B cell (primary cell): Measurements from ENCODE around the gene AGBL3. TPM values are rescaled to one million over a fixed set of nuclear protein-coding genes. Genes with fewer than 3 reads are reported as not detected.
A peak's percentile ranks its signal among the peaks of the same experiment; 100 is the strongest.

Experiments
- ATAC-seq: fragments of 200-7000 bp; cut with Tn5 transposase; one replicate; pipeline ENCODE4 v1.10.0; 2021; ENCODE audit warnings: low read depth, mild to moderate bottlenecking, moderate number of reproducible peaks, moderate library complexity
- CTCF ChIA-PET: fragments of 350-600 bp; sonication (Branson Sonifier 250); formaldehyde crosslinking; loops from one replicate; lab custom pipeline; 2021; ENCODE audit warnings: antibody characterized with exemption, inconsistent platforms; lab: Charles Lee
- POLR2A ChIA-PET: fragments of 350-600 bp; sonication (Branson Sonifier 250); formaldehyde crosslinking; loops from one replicate; lab custom pipeline; 2021; ENCODE audit warnings: antibody characterized with exemption; lab: Charles Lee
- DNase-seq: peaks from one replicate; pipeline ENCODE4 v3.0.0; 2013
- H2AFZ ChIP-seq: 2 replicates; pipeline ENCODE4 v1.6.1; 2012; ENCODE audit warnings: mild to moderate bottlenecking, low read depth, low read length; ENCODE audit not compliant: insufficient read depth, poor library complexity, severe bottlenecking
- H3K27ac ChIP-seq, 2 donors: 1 replicate in 1 of 2; 2 replicates in 1 of 2; pipeline ENCODE4 v1.5.1; 2012 to 2013; ENCODE audit warnings: low read length in 2 of 2, mild to moderate bottlenecking in 2 of 2, moderate library complexity in 1 of 2
- H3K27me3 ChIP-seq, 4 experiments: fragments of 200-600 bp in 1 of 4; sonication (generic) in 1 of 4; replicated peaks in 1 of 4; 1 replicate in 2 of 4; 2 replicates in 2 of 4; pipeline versions ENCODE4 v1.6.1 to v1.7.0; 2013 to 2016; ENCODE audit warnings: low read length in 3 of 4, mild to moderate bottlenecking in 2 of 4, mixed read lengths in 1 of 4, moderate library complexity in 1 of 4; ENCODE audit not compliant: insufficient read depth in 4 of 4, control insufficient read depth in 3 of 4; ENCODE audit errors: control extremely low read depth in 1 of 4
- H3K36me3 ChIP-seq, 2 experiments: replicated peaks in 1 of 2; 1 replicate in 1 of 2; 2 replicates in 1 of 2; pipeline versions ENCODE4 v1.6.1 to v1.7.1; 2013; ENCODE audit warnings: low read length in 1 of 2; ENCODE audit not compliant: insufficient read depth in 2 of 2, control insufficient read depth in 1 of 2; ENCODE audit errors: control extremely low read depth in 1 of 2, extremely low read depth in 1 of 2
- H3K4me1 ChIP-seq, 2 donors: fragments of 200-600 bp in 1 of 2; sonication (generic) in 1 of 2; 1 replicate in 1 of 2; 2 replicates in 1 of 2; pipeline versions ENCODE4 v1.5.1 to v1.6.1; 2013 to 2017; ENCODE audit warnings: low read length in 2 of 2; ENCODE audit not compliant: control insufficient read depth in 2 of 2, insufficient read depth in 2 of 2
- H3K4me2 ChIP-seq: replicated peaks from 2 replicates; pipeline ENCODE3; 2012; ENCODE audit warnings: mild to moderate bottlenecking, low read depth, low read length; ENCODE audit not compliant: poor library complexity, severe bottlenecking
- H3K4me3 ChIP-seq, 5 experiments: fragments of 200-600 bp in 1 of 5; sonication (generic) in 1 of 5; 1 replicate in 3 of 5; 2 replicates in 2 of 5; pipeline versions ENCODE4 v1.5.1 to v1.7.0; 2011 to 2016; ENCODE audit warnings: low read length in 4 of 5, mild to moderate bottlenecking in 4 of 5, low read depth in 2 of 5, control low read depth in 1 of 5, moderate library complexity in 1 of 5; ENCODE audit not compliant: insufficient read depth in 1 of 5; ENCODE audit errors: control extremely low read depth in 1 of 5, extremely low read depth in 1 of 5
- H3K79me2 ChIP-seq: fragments of 200-600 bp; sonication (generic); one replicate; pipeline ENCODE4 v1.6.0; 2016; ENCODE audit warnings: low read length; ENCODE audit not compliant: control insufficient read depth, insufficient read depth
- H3K9ac ChIP-seq: fragments of 200-600 bp; sonication (generic); 2 replicates; pipeline ENCODE4 v1.6.1; 2017; ENCODE audit warnings: mild to moderate bottlenecking, low read length, moderate library complexity
- H3K9me3 ChIP-seq, 3 donors: one replicate each; pipeline versions ENCODE4 v1.6.1 to v1.7.1; 2013; ENCODE audit warnings: low read length in 2 of 3; ENCODE audit not compliant: control insufficient read depth in 2 of 3, insufficient read depth in 1 of 3; ENCODE audit errors: control extremely low read depth in 1 of 3
- H4K20me1 ChIP-seq: 2 replicates; pipeline ENCODE4 v1.6.0; 2012; ENCODE audit warnings: mild to moderate bottlenecking, low read length; ENCODE audit not compliant: insufficient read depth, control insufficient read depth, poor library complexity, severe bottlenecking
- H3K27ac Mint-ChIP-seq: one replicate; pipeline ENCODE4 v1.8.0; 2021; ENCODE audit warnings: mixed read lengths
- H3K27me3 Mint-ChIP-seq: one replicate; pipeline ENCODE4 v1.8.0; 2021; ENCODE audit warnings: mixed read lengths
- H3K4me1 Mint-ChIP-seq: one replicate; pipeline ENCODE4 v1.8.0; 2021; ENCODE audit warnings: mixed read lengths
- H3K4me3 Mint-ChIP-seq: one replicate; pipeline ENCODE4 v1.8.0; 2021; ENCODE audit warnings: mixed read lengths
- H3K9me3 Mint-ChIP-seq: one replicate; pipeline ENCODE4 v1.8.0; 2022; ENCODE audit warnings: mixed read lengths; ENCODE audit not compliant: insufficient read depth
- CTCF ChIP-seq: fragments of 200-600 bp; IDR thresholded peaks from one replicate; pipeline ENCODE4 v1.8.0; 2022; ENCODE audit warnings: antibody characterized with exemption, mild to moderate bottlenecking
- EZH2 ChIP-seq: IDR thresholded peaks from 2 replicates; pipeline ENCODE4 v1.6.1; 2012; ENCODE audit warnings: borderline replicate concordance, low read depth, mild to moderate bottlenecking, moderate library complexity, low read length; ENCODE audit not compliant: insufficient read depth, poor library complexity, severe bottlenecking
- WGBS: methylation state at CpG from one replicate; pipeline ENCODE4 v1.1.5; 2013; ENCODE audit warnings: missing lambda C conversion rate; ENCODE audit not compliant: insufficient coverage; 5-methylcytosine and 5-hydroxymethylcytosine counted together
- intact Hi-C: fragments of 100-400 bp; cut with micrococcal nuclease; formaldehyde crosslinking; loops from one replicate; pipeline ENCODE4 v1.10.0; 2022
- polyA plus RNA-seq: library from polyadenylated mRNA; depleted of rRNA; stranded (reverse); fragments of >200 nt; gene quantifications from 2 replicates; pipeline ENCODE4 v1.2.3, GENCODE V29; 2012
- total RNA-seq, 2 donors: library from RNA; stranded (reverse); fragments of 120-200 nt in 1 of 2; gene quantifications; 1 replicate in 1 of 2; 2 replicates in 1 of 2; pipeline versions ENCODE4 v1.2.3 to v1.2.4, GENCODE V29; 2013 to 2022

AGBL3 gene
- total and polyA plus RNA-seq, 2 donors (not counting 1 experiment from before 2014, with no cell fraction given): 0.51 to 10.9 TPM

GRCh38 chr7:135168001-135168400, 181.7 kb downstream of the AGBL3 start:
- 40% methylated on average over 2 of the region's 9 CpGs for WGBS
- H3K36me3 ChIP-seq: peaks cover 0 to 50% of the 10 kb centered on the region in 2 experiments
- Mint-ChIP-seq H3K4me1 (peaks cover 66% of the 10 kb centered on the region), H3K27me3 (no peaks in the 10 kb centered on the region), H3K9me3 (no peaks in the 10 kb centered on the region), H3K4me3 (peak overlapping the region; percentile 94), H3K27ac (peak overlapping the region; percentile 93)
- DNase-seq (peak; percentile 40), ATAC-seq (no peak)
- CTCF ChIA-PET: interaction anchor here (0.5 to 8.1 kb wide), 5 partner anchors 20 to 487 kb away, joined by 3 to 80 read pairs (median 20); partner anchors contain the start of genes AGBL3 and TMEM140
- H3K9ac ChIP-seq: no peak overlapping the region
- peak overlapping the region in 1 of 2 donors; percentile 7 for H3K27ac ChIP-seq
- intact Hi-C loops: no loop called here
- no peaks in the 10 kb centered on the region for H3K27me3 ChIP-seq
- TF ChIP-seq EZH2 (no peak), CTCF (no peak)
- H2AFZ ChIP-seq: no peak overlapping the region
- no peak overlapping the region for H3K4me3 ChIP-seq
- H3K4me2 ChIP-seq: no peak overlapping the region
- H3K79me2 ChIP-seq: peaks cover 12% of the 10 kb centered on the region
- POLR2A ChIA-PET: interaction anchor here (1.1 to 3.8 kb wide), 2 partner anchors 20 to 401 kb away, joined by 3 to 32 read pairs; partner anchors contain the start of gene TMEM140
- H3K9me3 ChIP-seq: no peaks in the 10 kb centered on the region
- H4K20me1 ChIP-seq: peaks cover 10% of the 10 kb centered on the region
- H3K4me1 ChIP-seq: peaks cover 22 to 42% of the 10 kb centered on the region in 2 donors

GRCh38 chr7:135168489-135169140, 182.3 kb downstream of the AGBL3 start:
- Histone ChIP-seq H3K27me3 (no peaks in the 10 kb centered on the region), H3K79me2 (peaks cover 12% of the 10 kb centered on the region), H3K36me3 (peaks cover 0 to 47% of the 10 kb centered on the region in 2 experiments), H3K4me3 (no peak overlapping the region), H4K20me1 (peaks cover 10% of the 10 kb centered on the region), H3K4me1 (peaks cover 22 to 42% of the 10 kb centered on the region in 2 donors), H3K4me2 (peak overlapping the region; percentile 81), H3K9me3 (no peaks in the 10 kb centered on the region), H2AFZ (no peak overlapping the region), H3K27ac (peak overlapping the region in 1 of 2 donors; percentile 97), H3K9ac (peak overlapping the region; percentile 89)
- WGBS: 93% methylated on average over 13 of the region's 13 CpGs
- ATAC-seq (no peak), DNase-seq (no peak)
- Mint-ChIP-seq H3K4me1 (peaks cover 66% of the 10 kb centered on the region), H3K27me3 (no peaks in the 10 kb centered on the region), H3K27ac (peak overlapping the region; percentile 93), H3K9me3 (no peaks in the 10 kb centered on the region), H3K4me3 (peak overlapping the region; percentile 94)
- TF ChIP-seq CTCF (no peak), EZH2 (no peak)
- intact Hi-C loops: no loop called here
- ChIA-PET POLR2A (interaction anchor here (1.1 to 3.8 kb wide), 4 partner anchors 8 to 401 kb away, joined by 3 to 38 read pairs (median 27); partner anchors contain the start of genes AGBL3 and TMEM140), CTCF (interaction anchor here (0.9 to 8.1 kb wide), 9 partner anchors 9 to 535 kb away, joined by 3 to 80 read pairs (median 18); partner anchors contain the start of genes AGBL3, BPGM and TMEM140)
